NCI-H510A (cell line): ENCODE measurements around the gene PI4K2B.
A peak's percentile ranks its signal among the peaks of the same experiment; 100 is the strongest.
"Not testable (repeated sequence)": the region's sequence is repeated elsewhere in the genome, so short reads cannot be mapped to it uniquely, and the experiment has no call there.

Experiments used
- DNase-seq: peaks from one replicate; lab custom pipeline; 2025; lab: John Stamatoyannopoulos, UW

Gene PI4K2B

GRCh38 chr4:25242195-25242594 is 8.4 kb downstream of the PI4K2B start:
- not testable (repeated sequence) for DNase-seq

- no peak for DNase-seq
Observed at GRCh38 chr4:25245181-25245580, 11.3 kb downstream of the PI4K2B start.

DNA sequence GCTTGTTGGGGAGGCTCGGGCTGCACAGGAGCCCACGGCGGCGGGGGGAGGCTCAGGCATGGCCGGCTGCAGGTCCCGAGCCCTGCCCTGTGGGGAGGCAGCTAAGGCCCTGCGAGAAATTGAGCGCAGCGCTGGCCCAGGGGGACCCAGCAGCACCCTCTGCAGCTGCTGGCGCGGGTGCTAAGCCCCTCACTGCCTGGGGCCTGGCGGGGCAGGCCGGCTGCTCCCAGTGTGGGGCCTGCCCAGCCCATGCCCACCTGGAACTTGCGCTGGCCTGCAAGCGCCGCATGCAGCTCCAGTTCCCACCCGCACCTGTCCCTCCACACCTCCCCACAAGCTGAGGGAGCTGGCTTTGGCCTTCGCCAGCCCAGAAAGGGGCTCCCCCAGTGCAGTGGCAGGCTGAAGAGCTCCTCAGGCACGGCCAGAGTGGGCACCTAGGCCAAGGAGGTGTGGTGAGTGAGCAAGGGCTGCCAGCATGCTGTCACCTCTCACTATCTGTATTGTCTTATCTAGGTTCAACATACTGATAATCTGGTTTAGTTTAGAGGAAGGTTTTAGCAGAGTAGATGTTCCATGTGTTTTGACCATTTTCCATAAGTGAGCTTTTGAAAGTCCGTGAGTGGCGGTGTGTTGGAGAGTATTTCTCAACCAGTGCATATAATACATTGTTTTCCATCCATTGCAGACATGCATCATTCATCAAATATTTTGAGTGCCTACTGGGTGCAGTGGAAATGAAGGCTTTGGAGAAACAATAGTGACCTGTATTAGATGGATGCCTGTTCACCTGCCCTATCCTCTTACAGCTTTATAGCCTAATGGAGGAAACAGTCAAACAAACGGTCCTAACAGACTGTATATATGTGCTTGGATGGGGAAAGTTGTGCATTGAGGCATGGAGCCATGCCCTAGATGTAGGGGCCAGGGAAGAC is 13.1 kb downstream of the PI4K2B start:
- DNase-seq = no peak

DNA sequence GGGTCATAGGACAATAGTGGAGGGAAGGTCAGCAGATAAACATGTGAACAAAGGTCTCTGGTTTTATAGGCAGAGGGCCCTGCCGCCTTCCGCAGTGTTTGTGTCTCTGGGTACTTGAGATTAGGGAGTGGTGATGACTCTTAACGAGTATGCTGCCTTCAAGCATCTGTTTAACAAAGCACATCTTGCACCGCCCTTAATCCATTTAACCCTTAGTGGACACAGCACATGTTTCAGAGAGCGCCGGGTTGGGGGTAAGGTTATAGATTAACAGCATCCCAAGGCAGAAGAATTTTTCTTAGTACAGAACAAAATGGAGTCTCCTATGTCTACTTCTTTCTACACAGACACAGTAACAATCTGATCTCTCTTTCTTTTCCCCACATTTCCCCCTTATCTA is 15.0 kb downstream of the PI4K2B start:
- DNase-seq = not testable (repeated sequence)

DNA sequence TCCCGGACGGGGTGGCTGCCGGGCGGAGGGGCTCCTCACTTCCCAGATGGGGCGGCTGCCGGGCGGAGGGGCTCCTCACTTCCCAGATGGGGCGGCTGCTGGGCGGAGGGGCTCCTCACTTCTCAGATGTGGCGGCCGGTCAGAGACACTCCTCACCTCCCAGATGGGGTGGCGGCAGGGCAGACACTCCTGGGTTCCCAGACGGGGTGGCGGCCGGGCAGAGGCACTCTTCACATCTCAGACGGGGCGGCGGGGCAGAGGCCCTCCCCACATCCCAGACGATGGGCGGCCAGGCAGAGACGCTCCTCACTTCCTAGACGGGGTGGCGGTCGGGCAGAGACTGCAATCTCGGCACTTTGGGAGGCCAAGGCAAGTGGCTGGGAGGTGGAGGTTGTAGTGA is 15.7 kb downstream of the PI4K2B start:
- DNase-seq = not testable (repeated sequence)

GRCh38 chr4:25252230-25253070 is 18.6 kb downstream of the PI4K2B start:
- no peak for DNase-seq

DNA sequence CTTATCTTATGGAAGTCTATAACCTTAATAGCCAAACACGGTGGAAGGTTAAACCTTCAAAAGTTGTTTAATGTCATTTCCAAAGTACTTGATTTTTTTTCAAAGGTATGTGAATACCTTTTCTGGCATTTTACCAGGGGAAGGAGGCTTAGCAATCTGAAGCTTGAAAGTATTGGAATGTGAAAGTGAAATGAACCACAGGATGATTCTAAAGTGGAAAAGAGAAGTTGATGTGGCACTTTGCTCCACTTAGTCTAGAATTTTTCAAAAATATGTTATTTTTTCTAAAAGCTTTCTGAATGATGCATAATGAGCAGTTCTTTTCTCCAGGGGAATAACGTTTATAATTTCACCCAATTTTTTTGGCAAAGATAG is 19.2 kb downstream of the PI4K2B start:
- no peak for DNase-seq

- DNase-seq = not testable (repeated sequence)
Observed at GRCh38 chr4:25253786-25254185, 20.0 kb downstream of the PI4K2B start.

DNA sequence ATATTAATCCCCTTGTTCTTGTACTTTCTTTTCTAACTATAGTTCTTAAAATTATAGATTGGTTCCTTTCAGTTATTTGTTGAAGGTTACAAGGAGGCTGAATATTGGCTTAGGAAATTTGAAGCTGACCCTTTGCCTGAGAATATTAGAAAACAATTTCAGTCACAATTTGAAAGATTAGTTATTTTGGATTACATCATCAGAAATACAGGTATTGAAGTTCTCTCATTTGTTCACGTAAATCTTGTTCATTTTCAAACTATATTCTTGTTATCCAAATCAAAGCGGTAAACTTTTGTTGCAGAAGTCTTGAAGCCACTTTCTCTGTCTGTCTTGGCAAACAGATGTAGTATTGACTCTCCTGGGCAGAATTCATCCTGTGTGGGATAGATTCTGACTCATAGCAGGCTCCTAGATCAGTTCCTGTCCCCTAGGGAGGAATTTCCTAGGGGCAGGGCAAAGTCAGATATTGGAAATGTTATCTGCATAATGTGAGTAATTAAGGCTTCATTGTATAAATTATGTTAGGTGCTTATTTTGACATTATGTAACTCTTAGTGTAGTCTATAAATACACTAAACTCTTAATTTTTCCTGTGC is 25.2 kb downstream of the PI4K2B start:
- no peak for DNase-seq

DNA sequence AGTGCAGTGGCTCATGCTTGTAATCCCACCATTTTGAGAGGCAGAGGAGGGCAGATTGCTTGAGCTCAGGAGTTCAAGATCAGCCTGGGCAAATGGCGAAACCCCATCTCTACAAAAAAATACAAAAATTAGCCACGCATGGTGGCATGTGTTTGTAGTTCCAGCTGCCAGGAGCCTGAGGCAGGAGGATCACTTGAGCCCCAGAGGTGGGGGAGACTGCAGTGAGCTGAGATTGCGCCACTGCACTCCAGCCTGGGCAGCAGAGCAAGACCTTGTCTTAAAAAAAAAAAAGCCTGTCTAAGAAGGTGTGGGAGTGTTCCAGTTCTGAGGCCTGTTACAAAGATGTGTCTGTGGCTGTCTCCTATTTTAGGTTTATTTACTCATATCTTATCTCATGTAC is 38.0 kb downstream of the PI4K2B start:
- no peak for DNase-seq

DNA sequence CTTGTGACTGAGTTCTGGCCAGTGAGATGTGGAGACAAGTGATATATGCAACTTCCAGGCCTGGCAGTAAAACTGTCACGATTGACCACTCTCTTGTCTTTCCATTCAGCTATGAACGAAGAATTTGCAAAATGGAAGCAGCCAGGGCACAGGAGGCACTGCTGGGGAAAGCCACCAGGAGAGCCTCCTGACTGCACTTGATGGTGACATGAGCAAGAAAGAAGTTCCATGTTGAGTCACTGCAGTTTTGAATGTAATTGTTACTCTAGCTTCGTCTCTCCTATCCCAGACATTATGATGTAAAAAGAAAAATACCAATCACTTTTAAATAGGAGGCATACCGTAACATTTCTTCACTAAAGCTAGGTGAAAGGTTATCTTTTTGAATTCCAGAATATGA is 46.4 kb downstream of the PI4K2B start:
- DNase-seq = no peak

- DNase-seq = no peak
Observed at GRCh38 chr4:25283948-25284347, 50.1 kb downstream of the PI4K2B start.

DNA sequence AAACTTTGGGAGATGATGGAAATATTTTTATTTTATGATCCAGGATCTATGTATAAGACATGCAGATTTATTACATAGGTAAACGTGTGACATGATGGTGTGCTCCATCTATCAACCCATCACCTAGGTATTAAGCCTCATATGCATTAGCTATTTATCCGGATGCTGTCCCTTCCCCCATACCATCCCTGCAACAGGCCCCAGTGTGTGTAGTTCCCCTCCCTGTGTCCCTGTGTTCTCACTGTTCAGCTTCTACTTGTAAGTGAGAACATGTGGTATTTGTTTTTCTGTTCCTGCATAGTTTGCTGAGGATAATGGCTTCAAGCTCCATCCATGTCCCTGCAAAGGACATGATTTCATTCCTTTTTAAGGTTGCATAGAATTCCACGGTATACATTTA is 50.6 kb downstream of the PI4K2B start:
- DNase-seq = no peak

DNA sequence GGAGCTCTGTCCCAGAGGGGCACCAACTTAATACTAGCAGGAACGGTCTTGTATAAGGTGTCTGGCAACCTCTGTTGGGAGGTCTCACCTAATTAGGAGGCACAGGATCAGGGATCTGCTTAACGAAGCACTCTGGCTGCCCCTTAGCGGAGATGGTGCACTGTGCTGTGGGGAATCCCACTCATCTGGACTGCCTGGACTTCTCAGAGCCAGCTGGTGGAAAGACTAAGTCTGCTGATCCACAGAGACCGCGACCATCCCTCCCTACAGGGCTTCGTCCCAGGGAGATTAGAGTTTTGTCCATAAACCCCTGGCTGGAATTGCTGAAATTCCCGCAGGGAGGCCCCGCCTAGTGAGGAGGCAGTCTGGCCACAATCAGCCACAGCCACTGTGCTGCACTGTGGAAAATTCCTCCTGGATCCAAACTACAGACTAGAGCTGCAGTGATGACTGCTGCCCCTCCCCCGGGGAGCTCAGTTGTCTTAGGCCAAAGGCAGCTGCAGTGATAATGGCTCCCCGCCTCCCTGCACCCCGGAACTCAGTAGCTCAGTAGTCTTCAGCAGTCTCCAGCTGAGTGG is 56.7 kb downstream of the PI4K2B start:
- DNase-seq = no peak

DNA sequence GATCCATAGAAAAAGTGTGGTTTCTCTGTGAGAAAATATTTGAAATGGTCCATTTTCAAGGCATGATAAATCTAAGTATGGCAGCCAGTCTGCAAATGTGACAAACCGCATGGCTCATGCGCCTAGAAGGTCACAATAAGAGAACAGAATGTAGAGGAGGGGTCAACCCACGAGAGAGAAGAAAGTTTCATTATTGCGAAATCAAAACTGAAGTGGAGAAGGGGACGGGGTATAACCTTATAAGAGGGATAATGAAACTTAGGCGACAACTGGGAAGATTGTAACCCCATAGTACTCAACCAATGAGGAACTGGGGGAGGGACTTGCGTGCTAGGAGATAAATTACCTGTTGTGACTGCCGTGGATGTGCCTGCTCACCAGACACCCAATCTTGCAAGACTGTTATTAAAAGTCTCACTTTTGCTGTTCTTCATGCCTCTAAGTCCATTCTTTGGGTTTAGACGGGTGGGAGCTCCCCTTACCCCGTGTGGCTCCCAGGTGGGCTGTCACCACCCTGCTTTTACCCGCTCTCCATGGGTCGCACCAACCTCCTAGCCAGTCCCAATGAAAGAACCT is 57.4 kb downstream of the PI4K2B start:
- no peak for DNase-seq

GRCh38 chr4:25297528-25298242 is 63.9 kb downstream of the PI4K2B start:
- DNase-seq = no peak

GRCh38 chr4:25299476-25300203 is 65.8 kb downstream of the PI4K2B start:
- DNase-seq = peak; percentile 64

GRCh38 chr4:25301471-25301870 is 67.6 kb downstream of the PI4K2B start:
- DNase-seq = no peak

- no peak for DNase-seq
Observed at GRCh38 chr4:25302626-25303025, 68.8 kb downstream of the PI4K2B start.

- no peak for DNase-seq
Observed at GRCh38 chr4:25303578-25303977, 69.7 kb downstream of the PI4K2B start.
